GM12878 (cell line): ENCODE results near the gene WNT8A.

Source experiments
- CBX3 ChIP-seq: fragments of 200-600 bp; sonication (generic); IDR thresholded peaks from 2 replicates; pipeline ENCODE4 v1.6.1; 2016; ENCODE audit warnings: low read depth, borderline replicate concordance
- JUND ChIP-seq: IDR thresholded peaks from 2 replicates; pipeline ENCODE4 v1.6.1; 2012; ENCODE audit warnings: low read depth, mild to moderate bottlenecking, low read length, improper control_type of control experiment, moderate library complexity
- MEF2B ChIP-seq: fragments of 450-650 bp; IDR thresholded peaks from 2 replicates; pipeline ENCODE4 v1.6.1; 2018; ENCODE audit warnings: mild to moderate bottlenecking, moderate library complexity; ENCODE audit not compliant: partially characterized antibody, poor library complexity, severe bottlenecking
- POLR2AphosphoS2 ChIP-seq: IDR thresholded peaks from 2 replicates; pipeline ENCODE4 v1.6.1; 2011; ENCODE audit warnings: low read depth, mild to moderate bottlenecking, low read length, improper control_type of control experiment, moderate library complexity
- TCF7 ChIP-seq: IDR thresholded peaks from 2 replicates; pipeline ENCODE4 v1.6.1; 2014; ENCODE audit warnings: antibody characterized with exemption, borderline replicate concordance
- YY1 ChIP-seq: IDR thresholded peaks from 2 replicates; pipeline ENCODE4 v1.6.1; 2011; ENCODE audit warnings: low read depth, mild to moderate bottlenecking, low read length
- ZNF274 ChIP-seq: IDR thresholded peaks from one replicate; pipeline ENCODE4 v1.8.0; 2011; ENCODE audit not compliant: insufficient read length, insufficient read depth
- TF ChIP-seq, protein P1 (sequence below): fragments of 450-650 bp; IDR thresholded peaks from 2 replicates; pipeline ENCODE4 v1.6.1; 2017; ENCODE audit warnings: mild to moderate bottlenecking, moderate library complexity
- TF ChIP-seq, protein P2 (sequence below): IDR thresholded peaks from 2 replicates; pipeline ENCODE4 v1.6.1; 2011; ENCODE audit warnings: low read depth, mild to moderate bottlenecking, low read length, moderate library complexity, borderline replicate concordance; ENCODE audit errors: extremely low read depth

DNA sequence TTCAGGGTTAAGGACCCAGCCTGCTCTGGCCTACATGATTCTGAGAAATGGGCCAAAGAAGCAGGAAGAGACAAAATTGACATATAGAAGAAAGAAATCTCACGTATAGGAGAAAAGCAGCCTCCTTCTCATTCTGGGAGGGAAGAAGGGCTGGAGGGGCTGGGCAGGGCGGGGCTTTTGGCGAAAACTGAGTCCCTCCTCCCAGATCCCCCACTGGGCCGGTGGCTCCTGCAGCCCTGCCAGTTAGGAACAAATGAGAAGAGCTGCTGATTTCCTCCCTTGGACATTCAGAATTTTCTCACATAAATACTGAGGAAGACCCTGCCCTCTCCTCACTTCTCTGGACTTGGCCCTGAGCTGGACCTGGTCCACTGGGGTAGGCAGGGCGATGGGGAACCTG, at the start of gene WNT8A:
- TF ChIP-seq POLR2AphosphoS2 = no peak
- TF ChIP-seq, protein P1, sequence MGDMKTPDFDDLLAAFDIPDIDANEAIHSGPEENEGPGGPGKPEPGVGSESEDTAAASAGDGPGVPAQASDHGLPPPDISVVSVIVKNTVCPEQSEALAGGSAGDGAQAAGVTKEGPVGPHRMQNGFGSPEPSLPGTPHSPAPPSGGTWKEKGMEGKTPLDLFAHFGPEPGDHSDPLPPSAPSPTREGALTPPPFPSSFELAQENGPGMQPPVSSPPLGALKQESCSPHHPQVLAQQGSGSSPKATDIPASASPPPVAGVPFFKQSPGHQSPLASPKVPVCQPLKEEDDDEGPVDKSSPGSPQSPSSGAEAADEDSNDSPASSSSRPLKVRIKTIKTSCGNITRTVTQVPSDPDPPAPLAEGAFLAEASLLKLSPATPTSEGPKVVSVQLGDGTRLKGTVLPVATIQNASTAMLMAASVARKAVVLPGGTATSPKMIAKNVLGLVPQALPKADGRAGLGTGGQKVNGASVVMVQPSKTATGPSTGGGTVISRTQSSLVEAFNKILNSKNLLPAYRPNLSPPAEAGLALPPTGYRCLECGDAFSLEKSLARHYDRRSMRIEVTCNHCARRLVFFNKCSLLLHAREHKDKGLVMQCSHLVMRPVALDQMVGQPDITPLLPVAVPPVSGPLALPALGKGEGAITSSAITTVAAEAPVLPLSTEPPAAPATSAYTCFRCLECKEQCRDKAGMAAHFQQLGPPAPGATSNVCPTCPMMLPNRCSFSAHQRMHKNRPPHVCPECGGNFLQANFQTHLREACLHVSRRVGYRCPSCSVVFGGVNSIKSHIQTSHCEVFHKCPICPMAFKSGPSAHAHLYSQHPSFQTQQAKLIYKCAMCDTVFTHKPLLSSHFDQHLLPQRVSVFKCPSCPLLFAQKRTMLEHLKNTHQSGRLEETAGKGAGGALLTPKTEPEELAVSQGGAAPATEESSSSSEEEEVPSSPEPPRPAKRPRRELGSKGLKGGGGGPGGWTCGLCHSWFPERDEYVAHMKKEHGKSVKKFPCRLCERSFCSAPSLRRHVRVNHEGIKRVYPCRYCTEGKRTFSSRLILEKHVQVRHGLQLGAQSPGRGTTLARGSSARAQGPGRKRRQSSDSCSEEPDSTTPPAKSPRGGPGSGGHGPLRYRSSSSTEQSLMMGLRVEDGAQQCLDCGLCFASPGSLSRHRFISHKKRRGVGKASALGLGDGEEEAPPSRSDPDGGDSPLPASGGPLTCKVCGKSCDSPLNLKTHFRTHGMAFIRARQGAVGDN = no peak
- no peak for TF ChIP-seq ZNF274
- TF ChIP-seq TCF7 = no peak
- no peak for TF ChIP-seq CBX3
- TF ChIP-seq MEF2B = no peak
- TF ChIP-seq YY1 = no peak
- no peak for TF ChIP-seq JUND
- TF ChIP-seq, protein P2, sequence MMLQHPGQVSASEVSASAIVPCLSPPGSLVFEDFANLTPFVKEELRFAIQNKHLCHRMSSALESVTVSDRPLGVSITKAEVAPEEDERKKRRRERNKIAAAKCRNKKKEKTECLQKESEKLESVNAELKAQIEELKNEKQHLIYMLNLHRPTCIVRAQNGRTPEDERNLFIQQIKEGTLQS = no peak
